Measurements from ENCODE around the gene ZNF385B. TPM values are rescaled to one million over a fixed set of nuclear protein-coding genes. Genes with fewer than 3 reads are reported as not detected.

Gene ZNF385B
- total and polyA plus RNA-seq, 7 donors = 0.35 to 5.6 (median 3.0) TPM; not detected in 1

DNA sequence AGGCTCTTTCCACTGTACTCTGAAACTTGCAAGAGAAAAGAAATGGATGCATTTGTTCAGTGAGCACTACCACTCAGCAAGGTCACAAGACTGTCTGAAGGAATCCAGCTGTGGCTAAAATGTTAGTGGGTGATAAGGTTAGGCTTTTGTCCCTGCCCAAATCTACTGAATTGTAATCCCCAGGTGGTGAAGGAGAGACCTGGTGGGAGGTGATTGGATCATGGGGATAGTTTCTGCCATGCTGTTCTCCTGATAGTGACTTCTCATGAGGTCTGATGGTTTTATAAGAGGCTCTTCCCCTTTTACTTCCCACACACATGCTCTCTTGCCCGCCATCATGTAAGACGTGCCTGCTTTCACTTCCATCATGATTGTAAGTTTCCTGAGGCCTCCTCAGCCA is 68.2 kb downstream of the ZNF385B start:
- no peak overlapping the region for H3K27ac ChIP-seq
- no peaks in the 10 kb centered on the region for H3K27me3 ChIP-seq
- intact Hi-C loops (cut with DNase I) = no loop called here
- no peaks in the 10 kb centered on the region for H3K4me1 ChIP-seq
- no peak for TF ChIP-seq EP300 (IDR thresholded peaks at IDR 0.05)
- no peak for TF ChIP-seq POLR2A (IDR thresholded peaks at IDR 0.05)
- TF ChIP-seq, protein P1, sequence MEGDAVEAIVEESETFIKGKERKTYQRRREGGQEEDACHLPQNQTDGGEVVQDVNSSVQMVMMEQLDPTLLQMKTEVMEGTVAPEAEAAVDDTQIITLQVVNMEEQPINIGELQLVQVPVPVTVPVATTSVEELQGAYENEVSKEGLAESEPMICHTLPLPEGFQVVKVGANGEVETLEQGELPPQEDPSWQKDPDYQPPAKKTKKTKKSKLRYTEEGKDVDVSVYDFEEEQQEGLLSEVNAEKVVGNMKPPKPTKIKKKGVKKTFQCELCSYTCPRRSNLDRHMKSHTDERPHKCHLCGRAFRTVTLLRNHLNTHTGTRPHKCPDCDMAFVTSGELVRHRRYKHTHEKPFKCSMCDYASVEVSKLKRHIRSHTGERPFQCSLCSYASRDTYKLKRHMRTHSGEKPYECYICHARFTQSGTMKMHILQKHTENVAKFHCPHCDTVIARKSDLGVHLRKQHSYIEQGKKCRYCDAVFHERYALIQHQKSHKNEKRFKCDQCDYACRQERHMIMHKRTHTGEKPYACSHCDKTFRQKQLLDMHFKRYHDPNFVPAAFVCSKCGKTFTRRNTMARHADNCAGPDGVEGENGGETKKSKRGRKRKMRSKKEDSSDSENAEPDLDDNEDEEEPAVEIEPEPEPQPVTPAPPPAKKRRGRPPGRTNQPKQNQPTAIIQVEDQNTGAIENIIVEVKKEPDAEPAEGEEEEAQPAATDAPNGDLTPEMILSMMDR (IDR thresholded peaks at IDR 0.05) = no peak
- no peak for TF ChIP-seq POLR2AphosphoS5 (IDR thresholded peaks at IDR 0.05)
- DNase-seq = no peak
- no peaks in the 10 kb centered on the region for H3K36me3 ChIP-seq
- no peak overlapping the region for H3K4me3 ChIP-seq
- no peaks in the 10 kb centered on the region for H3K9me3 ChIP-seq
- 84 to 85% methylated on average over 2 of the region's 2 CpGs for WGBS, 2 donors

DNA sequence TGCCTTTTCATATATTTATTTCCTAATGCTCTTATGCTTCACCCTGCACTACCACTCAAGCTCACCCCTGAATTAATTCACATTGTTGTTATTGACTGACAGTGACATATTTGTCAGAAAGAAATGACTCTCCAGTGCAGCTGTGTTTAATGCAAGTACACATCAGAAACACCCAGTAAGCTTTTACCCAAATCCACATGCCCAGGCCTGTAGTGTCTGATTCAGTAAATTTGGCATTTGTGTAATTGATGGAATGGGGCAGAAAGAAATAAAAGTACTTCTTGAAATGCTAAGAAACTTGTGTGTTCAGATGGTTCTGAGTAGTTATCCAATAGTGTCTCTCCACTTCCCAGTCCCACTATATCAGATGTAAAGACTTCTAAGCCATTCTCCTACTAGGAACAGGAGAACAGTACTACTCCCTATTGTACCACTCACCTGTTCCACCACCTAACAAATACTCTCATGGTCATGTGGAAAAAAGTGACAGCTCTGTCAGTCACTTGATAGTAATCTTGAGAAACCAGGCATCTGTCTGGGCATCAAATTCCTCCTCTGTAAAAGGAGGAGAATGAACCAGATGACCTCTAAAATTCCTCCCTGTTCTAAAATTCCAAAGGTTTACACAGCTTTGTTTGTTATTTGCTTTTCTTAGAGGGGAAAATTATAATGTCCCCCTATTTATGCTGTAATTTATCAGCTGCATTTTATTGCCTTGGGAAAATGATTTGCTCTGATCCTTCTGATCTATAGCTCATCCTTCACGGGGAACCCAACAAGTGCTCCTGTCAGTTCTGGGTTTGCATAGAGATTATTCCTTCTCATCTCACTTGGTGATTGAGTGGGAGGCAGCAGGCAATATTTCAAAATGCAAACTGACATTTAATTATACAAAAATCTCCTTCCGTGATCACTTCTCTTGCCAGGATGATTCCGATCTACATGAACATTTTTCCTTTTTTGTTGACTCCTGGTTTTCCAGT is 70.9 kb downstream of the ZNF385B start:
- Histone ChIP-seq H3K9me3 (no peaks in the 10 kb centered on the region), H3K4me1 (no peaks in the 10 kb centered on the region), H3K36me3 (no peaks in the 10 kb centered on the region), H3K4me3 (no peak overlapping the region), H3K27ac (no peak overlapping the region), H3K27me3 (no peaks in the 10 kb centered on the region)
- no peak for DNase-seq
- 68 to 77% methylated on average over 3 of the region's 3 CpGs for WGBS, 2 donors
- no peak for TF ChIP-seq POLR2AphosphoS5 (IDR thresholded peaks at IDR 0.05)
- TF ChIP-seq EP300 (IDR thresholded peaks at IDR 0.05) = no peak
- TF ChIP-seq, protein P1 (IDR thresholded peaks at IDR 0.05) = no peak
- TF ChIP-seq POLR2A (IDR thresholded peaks at IDR 0.05) = no peak
- intact Hi-C loops (cut with DNase I) = no loop called here

DNA sequence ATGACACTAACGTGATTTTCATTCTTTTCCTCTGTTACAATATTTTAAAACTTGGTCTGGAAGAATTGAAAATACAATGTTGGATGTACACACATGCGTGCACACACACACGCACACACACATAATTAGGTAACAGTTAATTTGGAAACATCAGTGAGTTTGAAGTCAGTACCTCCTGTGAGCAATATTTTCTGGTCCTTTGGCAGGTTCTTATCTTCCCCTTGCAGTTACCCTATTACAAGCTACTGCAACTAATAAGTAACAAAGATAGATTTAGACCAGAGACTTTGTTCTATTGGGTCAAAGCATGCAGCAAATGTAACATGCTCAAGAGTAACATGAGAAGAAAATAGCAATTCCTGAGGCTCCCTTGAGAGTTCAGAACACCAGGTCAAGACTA is 73.3 kb downstream of the ZNF385B start:
- H3K9me3 ChIP-seq = no peaks in the 10 kb centered on the region
- no peak overlapping the region for H3K27ac ChIP-seq
- no peak for DNase-seq
- no peaks in the 10 kb centered on the region for H3K36me3 ChIP-seq
- WGBS, 2 donors = 88 to 94% methylated on average over 3 of the region's 3 CpGs
- intact Hi-C loops (cut with DNase I) = no loop called here
- no peaks in the 10 kb centered on the region for H3K27me3 ChIP-seq
- no peak overlapping the region for H3K4me3 ChIP-seq
- TF ChIP-seq POLR2A (IDR thresholded peaks at IDR 0.05) = no peak
- no peak for TF ChIP-seq POLR2AphosphoS5 (IDR thresholded peaks at IDR 0.05)
- TF ChIP-seq EP300 (IDR thresholded peaks at IDR 0.05) = no peak
- TF ChIP-seq, protein P1 (IDR thresholded peaks at IDR 0.05) = no peak
- no peaks in the 10 kb centered on the region for H3K4me1 ChIP-seq

DNA sequence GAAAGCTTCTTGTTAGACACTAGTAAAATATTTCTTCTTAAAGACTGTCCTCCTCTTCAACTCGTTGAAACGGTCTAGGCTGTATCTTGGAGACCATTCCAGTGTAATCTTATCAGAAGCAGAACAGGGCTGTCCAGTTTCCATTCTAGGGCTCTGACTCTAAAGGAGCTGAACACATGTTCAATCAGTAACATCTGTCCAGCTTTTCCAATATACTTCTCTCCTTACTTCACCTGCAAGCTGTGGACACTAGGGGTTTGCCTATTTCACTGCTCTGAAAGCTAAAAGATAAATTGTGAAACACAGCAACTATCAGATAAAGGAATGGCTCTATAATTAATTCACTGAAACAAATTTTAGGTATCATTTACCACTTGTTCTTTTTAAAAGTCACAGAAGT is 73.8 kb downstream of the ZNF385B start:
- DNase-seq = no peak
- TF ChIP-seq POLR2AphosphoS5 (IDR thresholded peaks at IDR 0.05) (no peak), EP300 (IDR thresholded peaks at IDR 0.05) (no peak)
- TF ChIP-seq, protein P1 (IDR thresholded peaks at IDR 0.05) = no peak
- Histone ChIP-seq H3K36me3 (no peaks in the 10 kb centered on the region), H3K27ac (no peak overlapping the region), H3K9me3 (no peaks in the 10 kb centered on the region), H3K4me1 (no peaks in the 10 kb centered on the region), H3K27me3 (no peaks in the 10 kb centered on the region), H3K4me3 (no peak overlapping the region)
- 69 to 78% methylated on average over 2 of the region's 2 CpGs for whole genome bisulfite sequencing, 2 donors
- intact Hi-C loops (cut with DNase I) = no loop called here
